IMR-90 (cell line): Measurements from ENCODE around the gene STXBP6. TPM values are rescaled to one million over a fixed set of nuclear protein-coding genes. Genes with fewer than 3 reads are reported as not detected.

ENCODE experiments used
- ATAC-seq: fragments of 200-7000 bp; cut with Tn5 transposase; 2 replicates; pipeline ENCODE4 v1.9.1; 2020; ENCODE audit warnings: low read depth, mild to moderate bottlenecking, moderate library complexity
- BruUV-seq: library from RNA; stranded (reverse); fragments of 400-500 nt; replicated peaks from 2 replicates; lab custom pipeline; 2021; lab: Mats Ljungman, UMichigan
- CTCF ChIA-PET: fragments of 300-600 bp; formaldehyde crosslinking; extraction: SDS; loops from one replicate; lab custom pipeline; 2021; ENCODE audit warnings: antibody characterized with exemption; lab: Yijun Ruan, JAX
- POLR2A ChIA-PET: fragments of 300-600 bp; sonication (Branson Sonifier 250); formaldehyde crosslinking; loops from one replicate; lab custom pipeline; 2022; ENCODE audit warnings: antibody characterized with exemption; ENCODE audit not compliant: unreplicated experiment; lab: Charles Lee
- DNase-seq: peaks from one replicate; pipeline ENCODE4 v3.0.0; 2013
- H2AFZ ChIP-seq: replicated peaks from 2 replicates; pipeline ENCODE3; 2013; ENCODE audit warnings: low read length, mild to moderate bottlenecking; ENCODE audit not compliant: poor library complexity
- H2AK5ac ChIP-seq: 2 replicates; pipeline ENCODE4 v1.6.1; 2013; ENCODE audit warnings: low read depth, low read length, inconsistent platforms
- H2AK9ac ChIP-seq: replicated peaks from 2 replicates; pipeline ENCODE3; 2013; ENCODE audit warnings: mild to moderate bottlenecking, low read depth, low read length, moderate library complexity; ENCODE audit not compliant: poor library complexity
- H2BK120ac ChIP-seq: 2 replicates; pipeline ENCODE4 v1.6.1; 2013; ENCODE audit warnings: low read depth, low read length, inconsistent platforms
- H2BK15ac ChIP-seq: 3 replicates; pipeline ENCODE4 v1.6.1; 2013; ENCODE audit warnings: low read depth, low read length, inconsistent platforms
- H2BK20ac ChIP-seq: 2 replicates; pipeline ENCODE4 v1.6.1; 2013; ENCODE audit warnings: low read depth, mild to moderate bottlenecking, inconsistent platforms, low read length, moderate library complexity
- H2BK5ac ChIP-seq: 2 replicates; pipeline ENCODE4 v1.6.1; 2013; ENCODE audit warnings: mild to moderate bottlenecking, low read depth, low read length, inconsistent platforms; ENCODE audit not compliant: poor library complexity, severe bottlenecking
- H3K14ac ChIP-seq: replicated peaks from 2 replicates; pipeline ENCODE4 v1.6.1; 2013; ENCODE audit warnings: low read depth, low read length, inconsistent platforms
- H3K18ac ChIP-seq: 2 replicates; pipeline ENCODE4 v1.6.1; 2013; ENCODE audit warnings: low read depth, low read length, control low read depth
- H3K23ac ChIP-seq: 2 replicates; pipeline ENCODE4 v1.6.1; 2013; ENCODE audit warnings: low read depth, low read length, inconsistent platforms
- H3K27ac ChIP-seq: 2 replicates; pipeline ENCODE4 v1.5.1; 2013; ENCODE audit warnings: mild to moderate bottlenecking, control low read depth, low read length; ENCODE audit not compliant: insufficient read depth
- H3K27me3 ChIP-seq: 2 replicates; pipeline ENCODE4 v1.6.1; 2013; ENCODE audit warnings: low read length; ENCODE audit not compliant: control insufficient read depth, insufficient read depth
- H3K36me3 ChIP-seq: 2 replicates; pipeline ENCODE4 v1.6.1; 2013; ENCODE audit warnings: low read length, mixed read lengths; ENCODE audit not compliant: control insufficient read depth, insufficient read depth
- H3K4ac ChIP-seq: 2 replicates; pipeline ENCODE4 v1.6.1; 2013; ENCODE audit warnings: low read depth, low read length, inconsistent platforms
- H3K4me1 ChIP-seq: 2 replicates; pipeline ENCODE4 v1.6.1; 2013; ENCODE audit warnings: low read length, mixed read lengths; ENCODE audit not compliant: control insufficient read depth, insufficient read depth
- H3K4me2 ChIP-seq: 2 replicates; pipeline ENCODE4 v1.6.1; 2013; ENCODE audit warnings: low read depth, mild to moderate bottlenecking, control low read depth, low read length, moderate library complexity
- H3K4me3 ChIP-seq: 2 replicates; pipeline ENCODE4 v1.5.1; 2013; ENCODE audit warnings: low read depth, mild to moderate bottlenecking, control low read depth, low read length, moderate library complexity; ENCODE audit not compliant: insufficient read depth
- H3K56ac ChIP-seq: 2 replicates; pipeline ENCODE4 v1.6.1; 2013; ENCODE audit warnings: low read length, inconsistent platforms; ENCODE audit not compliant: insufficient read depth; ENCODE audit errors: extremely low read depth
- H3K79me1 ChIP-seq, 2 experiments: 2 replicates each; pipeline ENCODE4 v1.6.1; 2013; ENCODE audit warnings: low read length in 2 of 2, inconsistent platforms in 1 of 2, low read depth in 1 of 2
- H3K9ac ChIP-seq: 2 replicates; pipeline ENCODE4 v1.6.1; 2013; ENCODE audit warnings: low read depth, low read length, control low read depth
- H3K9me1 ChIP-seq: 2 replicates; pipeline ENCODE4 v1.6.1; 2013; ENCODE audit warnings: low read length, inconsistent platforms; ENCODE audit not compliant: insufficient read depth
- H3K9me3 ChIP-seq: 2 replicates; pipeline ENCODE4 v1.6.1; 2013; ENCODE audit warnings: low read length; ENCODE audit not compliant: control insufficient read depth, insufficient read depth
- H4K20me1 ChIP-seq: 2 replicates; pipeline ENCODE4 v1.6.1; 2013; ENCODE audit warnings: low read length, inconsistent platforms; ENCODE audit not compliant: insufficient read depth
- H4K5ac ChIP-seq: 2 replicates; pipeline ENCODE4 v1.6.1; 2013; ENCODE audit warnings: mild to moderate bottlenecking, low read depth, low read length, control low read depth
- H4K8ac ChIP-seq, 2 experiments: 2 replicates each; pipeline ENCODE4 v1.6.1; 2013; ENCODE audit warnings: low read depth in 2 of 2, low read length in 2 of 2, control low read depth in 1 of 2, inconsistent platforms in 1 of 2
- H4K91ac ChIP-seq: 2 replicates; pipeline ENCODE4 v1.6.1; 2013; ENCODE audit warnings: low read depth, low read length, inconsistent platforms; ENCODE audit not compliant: insufficient read depth
- BHLHE40 ChIP-seq: fragments of 150-350 bp; IDR thresholded peaks from 2 replicates; pipeline ENCODE4 v1.6.1; 2016; ENCODE audit warnings: mild to moderate bottlenecking, low read depth, low read length
- CEBPB ChIP-seq: IDR thresholded peaks from 2 replicates; pipeline ENCODE4 v1.6.1; 2012; ENCODE audit warnings: low read depth, low read length, improper control_type of control experiment
- CHD1 ChIP-seq: IDR thresholded peaks from 2 replicates; pipeline ENCODE4 v1.6.1; 2012; ENCODE audit warnings: low read depth, low read length, improper control_type of control experiment
- CTCF ChIP-seq: conservative IDR thresholded peaks from 2 replicates; pipeline ENCODE4 v1.5.1; 2012; ENCODE audit warnings: mild to moderate bottlenecking, low read depth, low read length, improper control_type of control experiment
- FOS ChIP-seq: fragments of 150-350 bp; IDR thresholded peaks from 2 replicates; pipeline ENCODE4 v1.6.1; 2016; ENCODE audit warnings: low read depth, low read length
- MAFK ChIP-seq: IDR thresholded peaks from 2 replicates; pipeline ENCODE4 v1.6.1; 2012; ENCODE audit warnings: low read depth, low read length, improper control_type of control experiment
- MAZ ChIP-seq: IDR thresholded peaks from 2 replicates; pipeline ENCODE4 v1.6.1; 2012; ENCODE audit warnings: low read depth, mild to moderate bottlenecking, low read length, improper control_type of control experiment, moderate library complexity, borderline replicate concordance
- MXI1 ChIP-seq: IDR thresholded peaks from 2 replicates; pipeline ENCODE4 v1.6.1; 2012; ENCODE audit warnings: low read depth, mild to moderate bottlenecking, low read length, moderate library complexity, borderline replicate concordance
- NFE2L2 ChIP-seq: fragments of 150-350 bp; IDR thresholded peaks from 2 replicates; pipeline ENCODE4 v1.6.1; 2016; ENCODE audit warnings: low read depth, mild to moderate bottlenecking, low read length
- POLR2A ChIP-seq: IDR thresholded peaks from 2 replicates; pipeline ENCODE4 v1.6.1; 2012; ENCODE audit warnings: mild to moderate bottlenecking, low read depth, low read length
- RAD21 ChIP-seq: IDR thresholded peaks from 2 replicates; pipeline ENCODE4 v1.6.1; 2012; ENCODE audit warnings: low read length, improper control_type of control experiment
- RCOR1 ChIP-seq: IDR thresholded peaks from 2 replicates; pipeline ENCODE4 v1.6.1; 2012; ENCODE audit warnings: mild to moderate bottlenecking, low read length, improper control_type of control experiment; ENCODE audit not compliant: insufficient replicate concordance
- RFX5 ChIP-seq: IDR thresholded peaks from 2 replicates; pipeline ENCODE4 v1.8.0; 2012; ENCODE audit warnings: low read depth, mild to moderate bottlenecking, low read length, moderate library complexity
- SMC3 ChIP-seq: fragments of 150-350 bp; IDR thresholded peaks from 2 replicates; pipeline ENCODE4 v1.6.1; 2016; ENCODE audit warnings: low read depth, mild to moderate bottlenecking, antibody characterized with exemption, low read length, moderate library complexity
- USF2 ChIP-seq: fragments of 150-350 bp; IDR thresholded peaks from 2 replicates; pipeline ENCODE4 v1.6.1; 2017; ENCODE audit warnings: mild to moderate bottlenecking, antibody characterized with exemption, low read length, low read depth
- WGBS, 2 experiments: methylation state at CpG; one replicate each; pipeline versions ENCODE4 v1.1.5 to v1.1.7; 2013; ENCODE audit warnings: missing lambda C conversion rate in 2 of 2; ENCODE audit not compliant: insufficient read length in 1 of 2; ENCODE audit errors: extremely low coverage in 2 of 2; 5-methylcytosine and 5-hydroxymethylcytosine counted together
- dilution Hi-C: fragments of 300-500 bp; cut with HindIII; formaldehyde crosslinking; loops from one replicate; pipeline ENCODE4 v1.14.3; 2018; ENCODE audit warnings: low sequenced_read_pairs; ENCODE audit not compliant: unreplicated experiment
- in situ Hi-C: fragments of 300-500 bp; cut with MboI; formaldehyde crosslinking; loops from 3 replicates; pipeline ENCODE4 v1.14.3; 2019; ENCODE audit warnings: low sequenced_read_pairs, inconsistent platforms, mixed read lengths
- intact Hi-C: fragments of 100-400 bp; cut with micrococcal nuclease; formaldehyde crosslinking; loops from 2 replicates; pipeline ENCODE4 v1.10.0; 2022
- polyA plus RNA-seq, 3 experiments: library from polyadenylated mRNA; depleted of rRNA; stranded (reverse); fragments of >200 nt; gene quantifications; 2 replicates each; pipeline ENCODE4 v1.2.3, GENCODE V29; 2012; ENCODE audit warnings: low replicate concordance in 1 of 3
- total RNA-seq: library from RNA; depleted of rRNA; stranded (reverse); fragments of >200 nt; gene quantifications from 2 replicates; pipeline ENCODE4 v1.2.3, GENCODE V29; 2012

Gene STXBP6
- total and polyA plus RNA-seq, 2 of the 4 experiments (the other 2 are of a cell fraction), result 14.2 to 14.3 TPM

DNA sequence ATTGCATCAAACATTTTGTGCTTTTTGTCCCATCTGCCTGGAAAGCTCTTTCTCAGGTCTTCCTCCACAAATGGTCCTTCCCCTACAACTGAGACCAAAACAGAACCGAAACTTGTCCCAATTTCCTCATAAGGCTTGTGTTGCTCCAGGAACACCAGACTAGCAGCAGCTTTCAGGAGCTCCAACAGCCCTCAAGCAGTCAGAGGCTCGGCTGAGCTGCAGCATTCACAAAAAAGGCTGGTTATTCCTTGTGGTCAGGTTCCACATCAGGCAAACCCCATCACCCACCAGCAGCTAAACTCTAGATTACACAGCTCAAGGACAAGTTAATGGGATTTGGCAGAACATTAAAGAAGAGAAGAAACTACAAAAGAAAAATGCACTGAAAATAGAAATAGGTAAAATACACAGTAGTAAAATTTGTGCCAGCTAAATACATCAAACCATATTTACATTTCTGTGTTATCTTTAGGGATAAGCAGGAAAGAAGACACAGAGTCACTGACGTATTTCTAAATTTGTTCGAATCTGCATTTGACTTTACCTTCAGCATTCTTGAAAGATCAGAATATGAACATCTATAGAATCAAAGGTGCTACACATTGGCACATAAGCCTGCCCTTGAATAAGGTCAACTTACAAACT is 141.2 kb downstream of the STXBP6 start (continued):
- TF ChIP-seq BHLHE40 (no peak), FOS (no peak), RFX5 (no peak)

DNA sequence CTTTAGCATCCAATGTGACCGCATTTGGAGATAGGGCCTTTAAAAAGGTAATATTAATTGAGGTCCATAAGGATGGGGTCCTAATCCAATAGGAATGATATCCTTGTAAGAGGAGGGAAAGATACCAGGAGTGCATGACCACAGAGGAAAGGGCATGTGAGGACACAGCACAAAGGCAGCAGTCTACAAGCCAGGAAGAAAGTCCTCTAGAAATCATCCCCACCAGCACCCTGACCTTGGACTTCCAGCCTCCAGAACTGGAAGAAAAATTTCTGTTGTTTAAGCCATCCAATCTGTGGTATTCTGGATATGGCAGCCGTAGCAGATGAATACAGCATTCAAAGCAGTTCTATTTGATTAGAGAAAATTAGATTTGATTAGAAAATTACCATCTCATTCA is 145.4 kb downstream of the STXBP6 start:
- dilution Hi-C loops (no loop called here), intact Hi-C loops (loop anchor here (5.0 kb wide), 1 partner anchor 143 kb away; no protein-coding TSS in a partner anchor), in situ Hi-C loops (no loop called here)
- no peaks in the 10 kb centered on the region for H3K27me3 ChIP-seq
- BruUV-seq, result no TSS peak
- ATAC-seq, result no peak
- no peak overlapping the region for H2BK120ac ChIP-seq
- DNase-seq, result no peak
- H3K4ac ChIP-seq, result no peak overlapping the region
- TF ChIP-seq CHD1 (no peak), BHLHE40 (no peak), MXI1 (no peak), SMC3 (no peak), FOS (no peak), MAFK (no peak), NFE2L2 (no peak), RAD21 (no peak), MAZ (no peak), POLR2A (no peak), CTCF (no peak), RCOR1 (no peak), CEBPB (no peak), RFX5 (no peak), USF2 (no peak)
- CTCF ChIA-PET, result no interaction called here
- H2AK5ac ChIP-seq, result no peak overlapping the region
- H2BK5ac ChIP-seq, result no peak overlapping the region
- H3K36me3 ChIP-seq, result no peaks in the 10 kb centered on the region
- peaks cover 9% of the 10 kb centered on the region for H3K4me1 ChIP-seq
- H3K23ac ChIP-seq, result no peak overlapping the region
- H3K18ac ChIP-seq, result no peak overlapping the region
- H2BK15ac ChIP-seq, result no peak overlapping the region
- no peak overlapping the region for H3K4me3 ChIP-seq
- no peaks in the 10 kb centered on the region for H3K9me3 ChIP-seq
- no peak overlapping the region for H2AK9ac ChIP-seq
- no peaks in the 10 kb centered on the region; a peak in 1 of 4 replicates for H3K79me1 ChIP-seq
- H2AFZ ChIP-seq, result no peak overlapping the region
- POLR2A ChIA-PET, result no interaction called here
- H3K9me1 ChIP-seq, result peaks cover 2% of the 10 kb centered on the region; the same call in 1 of the 2 replicates
- H3K14ac ChIP-seq, result no peak overlapping the region
- H3K56ac ChIP-seq, result no peak overlapping the region
- H3K27ac ChIP-seq, result no peak overlapping the region
- H4K5ac ChIP-seq, result no peak overlapping the region
- WGBS, 2 experiments, result no CpG with 5 or more reads among the region's 2 CpGs
- no peak overlapping the region for H2BK20ac ChIP-seq
- H3K9ac ChIP-seq, result no peak overlapping the region
- H4K8ac ChIP-seq, result no peak overlapping the region
- no peaks in the 10 kb centered on the region for H4K20me1 ChIP-seq
- H3K4me2 ChIP-seq, result no peak overlapping the region
- no peak overlapping the region for H4K91ac ChIP-seq
